NCI-H82 treated with DMSO at 0.1 percent for 48 hours (cell line): ENCODE data around the gene ZNF280C.

ENCODE experiments used
- DNase-seq: peaks from one replicate; lab custom pipeline; 2025; ENCODE audit not compliant: unreplicated experiment; lab: John Stamatoyannopoulos, UW

ZNF280C gene

GRCh38 chrX:130176942-130177341 is 91.8 kb downstream of the ZNF280C start:
- DNase-seq: no peak

- no peak for DNase-seq
Measured at GRCh38 chrX:130176354-130176776, 92.3 kb downstream of the ZNF280C start.

- DNase-seq: no peak
Measured at GRCh38 chrX:130174937-130175336, 93.8 kb downstream of the ZNF280C start.

GRCh38 chrX:130174045-130174704 is 94.5 kb downstream of the ZNF280C start:
- DNase-seq: no peak

- DNase-seq: no peak
Measured at GRCh38 chrX:130173190-130173895, 95.4 kb downstream of the ZNF280C start.

- no peak for DNase-seq
Measured at GRCh38 chrX:130172127-130172845, 96.4 kb downstream of the ZNF280C start.

GRCh38 chrX:130171446-130172126 is 97.1 kb downstream of the ZNF280C start, which contains the start of gene RAB33A:
Gene RAB33A (plus strand): TSS chrX:130171962. CDS start chrX:130172063, 101 bp downstream.
- no peak for DNase-seq

- peak; percentile 77 for DNase-seq
Measured at GRCh38 chrX:130170752-130171445, 97.8 kb downstream of the ZNF280C start.

GRCh38 chrX:130167040-130167439 is 101.7 kb downstream of the ZNF280C start:
- DNase-seq: no peak

- DNase-seq: no peak
Measured at GRCh38 chrX:130166503-130166777, 102.3 kb downstream of the ZNF280C start.

GRCh38 chrX:130165703-130166502 is 102.8 kb downstream of the ZNF280C start, which contains the start of gene AIFM1:
Gene AIFM1 (minus strand): TSS chrX:130165841. CDS start chrX:130165656, 185 bp downstream.
- peak; percentile 89 for DNase-seq

- no peak for DNase-seq
Measured at GRCh38 chrX:130165181-130165702, 103.5 kb downstream of the ZNF280C start.

GRCh38 chrX:130163398-130163797 is 105.3 kb downstream of the ZNF280C start:
- DNase-seq: no peak

- DNase-seq: no peak
Measured at GRCh38 chrX:130162094-130162735, 106.5 kb downstream of the ZNF280C start.

GRCh38 chrX:130159776-130160175 is 108.9 kb downstream of the ZNF280C start:
- no peak for DNase-seq

GRCh38 chrX:130158311-130158710 is 110.4 kb downstream of the ZNF280C start:
- no peak for DNase-seq

GRCh38 chrX:130155564-130155963 is 113.1 kb downstream of the ZNF280C start:
- peak; percentile 72 for DNase-seq
